GM12878 (cell line): ENCODE measurements around the gene BBC3. TPM values are rescaled to one million over a fixed set of nuclear protein-coding genes. Genes with fewer than 3 reads are reported as not detected.
A peak's percentile ranks its signal among the peaks of the same experiment; 100 is the strongest.

Source experiments
- ATAC-seq: fragments of 200-7000 bp; cut with Tn5 transposase; 3 replicates; pipeline ENCODE4 v1.9.1; 2020; ENCODE audit warnings: mild to moderate bottlenecking, moderate library complexity
- BruUV-seq: library from RNA; stranded (reverse); fragments of 400-500 nt; replicated peaks from 2 replicates; lab custom pipeline; 2021; lab: Mats Ljungman, UMichigan
- CTCF ChIA-PET: fragments of 300-600 bp; sonication (Branson Sonifier 250); formaldehyde crosslinking; extraction: SDS; loops from one replicate; lab custom pipeline; 2021; ENCODE audit warnings: inconsistent platforms; lab: Yijun Ruan, JAX
- POLR2A ChIA-PET: fragments of 350-600 bp; formaldehyde crosslinking; extraction: SDS; loops from one replicate; lab custom pipeline; 2021; ENCODE audit warnings: inconsistent platforms; lab: Charles Lee
- RAD21 ChIA-PET: fragments of 300-600 bp; sonication (Branson Sonifier 250); formaldehyde crosslinking; loops from one replicate; lab custom pipeline; 2023; ENCODE audit warnings: antibody characterized with exemption; ENCODE audit not compliant: unreplicated experiment; lab: Charles Lee
- SMC1A ChIA-PET: fragments of 300-600 bp; sonication (Branson Sonifier 250); formaldehyde crosslinking; loops from one replicate; lab custom pipeline; 2023; ENCODE audit not compliant: unreplicated experiment, uncharacterized antibody; lab: Charles Lee
- DNase-seq: peaks from one replicate; pipeline ENCODE4 v3.0.0-alpha.2; 2011; ENCODE audit warnings: low read depth, low spot score
- FAIRE-seq: peaks from 3 replicates; lab custom pipeline; 2011; peaks lifted over from hg19 to GRCh38; lab: Jason Lieb, UNC
- H2AFZ ChIP-seq: 2 replicates; pipeline ENCODE4 v1.6.0; 2011; ENCODE audit warnings: low read depth, low read length, control low read depth; ENCODE audit not compliant: control insufficient read depth
- H3K27ac ChIP-seq: 2 replicates; pipeline ENCODE4 v1.5.1; 2011; ENCODE audit warnings: control low read depth; ENCODE audit not compliant: control insufficient read depth, insufficient read depth
- H3K27me3 ChIP-seq, 2 experiments: replicated peaks in 1 of 2; 2 replicates each; pipeline versions ENCODE4 v1.6.0 to v1.6.1; 2011; ENCODE audit warnings: low read length in 1 of 2; ENCODE audit not compliant: control insufficient read depth in 2 of 2, insufficient read depth in 2 of 2
- H3K36me3 ChIP-seq, 2 experiments: 2 replicates each; pipeline ENCODE4 v1.5.1; 2011; ENCODE audit warnings: low read length in 1 of 2; ENCODE audit not compliant: control insufficient read depth in 2 of 2, insufficient read depth in 2 of 2
- H3K4me1 ChIP-seq: 2 replicates; pipeline ENCODE4 v1.6.1; 2011; ENCODE audit warnings: mild to moderate bottlenecking, low read length, moderate library complexity, mixed read lengths; ENCODE audit not compliant: control insufficient read depth, insufficient read depth
- H3K4me2 ChIP-seq: 2 replicates; pipeline ENCODE4 v1.6.0; 2011; ENCODE audit warnings: control low read depth; ENCODE audit not compliant: control insufficient read depth, insufficient read depth
- H3K4me3 ChIP-seq: fragments of 200-600 bp; sonication (generic); 2 replicates; pipeline ENCODE4 v1.5.1; 2016
- H3K79me2 ChIP-seq: 2 replicates; pipeline ENCODE4 v1.6.0; 2011; ENCODE audit warnings: low read length; ENCODE audit not compliant: control insufficient read depth, insufficient read depth
- H3K9ac ChIP-seq: 2 replicates; pipeline ENCODE4 v1.8.0; 2011; ENCODE audit warnings: low read length, control low read depth, mixed read lengths; ENCODE audit not compliant: control insufficient read depth, insufficient read depth
- H3K9me3 ChIP-seq: replicated peaks from 3 replicates; pipeline ENCODE4 v1.5.1; 2011; ENCODE audit warnings: mild to moderate bottlenecking, low read length; ENCODE audit not compliant: control insufficient read depth, insufficient read depth
- H4K20me1 ChIP-seq: 2 replicates; pipeline ENCODE4 v1.6.0; 2011; ENCODE audit not compliant: control insufficient read depth, insufficient read depth
- ATF7 ChIP-seq: fragments of 450-650 bp; IDR thresholded peaks from 2 replicates; pipeline ENCODE4 v1.6.1; 2016; ENCODE audit warnings: low read depth, mild to moderate bottlenecking
- EP300 ChIP-seq, 2 experiments: fragments of 150-350 bp in 1 of 2; IDR thresholded peaks; 2 replicates each; pipeline ENCODE4 v1.6.1; 2011 to 2012; ENCODE audit warnings: low read depth in 2 of 2, low read length in 2 of 2, borderline replicate concordance in 1 of 2, improper control_type of control experiment in 1 of 2, inconsistent platforms in 1 of 2; ENCODE audit not compliant: control insufficient read depth in 1 of 2
- HDGF ChIP-seq: fragments of 450-650 bp; IDR thresholded peaks from 2 replicates; pipeline ENCODE4 v1.6.1; 2016; ENCODE audit warnings: antibody characterized with exemption
- IRF4 ChIP-seq: IDR thresholded peaks from 2 replicates; pipeline ENCODE4 v1.6.1; 2011; ENCODE audit warnings: low read depth, low read length
- LARP7 ChIP-seq: fragments of 450-650 bp; IDR thresholded peaks from 2 replicates; pipeline ENCODE4 v1.6.1; 2017; ENCODE audit warnings: mild to moderate bottlenecking
- POU2F2 ChIP-seq: IDR thresholded peaks from 3 replicates; pipeline ENCODE4 v1.6.1; 2011; ENCODE audit warnings: low read depth, mild to moderate bottlenecking, low read length, borderline replicate concordance
- TCF3 ChIP-seq: IDR thresholded peaks from 2 replicates; pipeline ENCODE4 v1.6.1; 2012; ENCODE audit warnings: low read depth, mild to moderate bottlenecking, low read length, borderline replicate concordance; ENCODE audit not compliant: insufficient read depth
- ZNF217 ChIP-seq: fragments of 450-650 bp; IDR thresholded peaks from 2 replicates; pipeline ENCODE4 v1.6.1; 2017; ENCODE audit warnings: antibody characterized with exemption, mild to moderate bottlenecking
- WGBS: methylation state at CpG from one replicate; pipeline ENCODE4 v1.1.6; 2016; ENCODE audit warnings: low lambda C conversion rate; ENCODE audit not compliant: insufficient replicate concordance, insufficient coverage; ENCODE audit errors: missing lambda C conversion rate; 5-methylcytosine and 5-hydroxymethylcytosine counted together
- in situ Hi-C: fragments of 300-500 bp; cut with MboI; formaldehyde crosslinking; loops from 9 replicates; pipeline ENCODE4 v1.14.3; 2018; ENCODE audit warnings: mixed read lengths
- intact Hi-C: fragments of 100-400 bp; cut with micrococcal nuclease; formaldehyde crosslinking; loops from one replicate; pipeline ENCODE4 v1.14.2; 2022; ENCODE audit not compliant: unreplicated experiment
- polyA plus RNA-seq, 11 experiments: library from polyadenylated mRNA; depleted of rRNA in 4 of 11; unstranded in 6 of 11; stranded (reverse) in 5 of 11; fragments of >200 nt; fragmentation: Nextera tagmentation in 4 of 11; fragmentation: Illumina TruSeq in 1 of 11; extraction: Ambion mirVana in 4 of 11; extraction: Trizol in 1 of 11; gene quantifications; 1 replicate in 1 of 11; 2 replicates in 10 of 11; pipeline versions ENCODE4 v1.2.1 to v1.2.3, GENCODE V29; 2011 to 2016; ENCODE audit warnings: inconsistent platforms in 2 of 11, missing spikeins in 2 of 11, low read depth in 1 of 11
- total RNA-seq, 4 experiments: library from RNA; depleted of rRNA in 3 of 4; stranded (reverse); fragments of >200 nt in 3 of 4; fragmentation: Illumina TruSeq in 1 of 4; extraction: Trizol in 1 of 4; gene quantifications; 2 replicates each; pipeline versions ENCODE4 v1.2.1 to v1.2.3, GENCODE V29; 2013 to 2021
- TF ChIP-seq, protein P1 (sequence below): IDR thresholded peaks from 2 replicates; pipeline ENCODE4 v1.6.1; 2012; ENCODE audit warnings: improper control_type of control experiment, low read depth, low read length; ENCODE audit not compliant: insufficient replicate concordance
- TF ChIP-seq, protein P2 (sequence below): fragments of 450-650 bp; IDR thresholded peaks from 2 replicates; pipeline ENCODE4 v1.6.1; 2018; ENCODE audit warnings: borderline replicate concordance, mild to moderate bottlenecking; ENCODE audit not compliant: partially characterized antibody
- TF ChIP-seq, protein P3 (sequence below): IDR thresholded peaks from 2 replicates; pipeline ENCODE4 v1.6.1; 2011; ENCODE audit warnings: low read depth, low read length, improper control_type of control experiment, borderline replicate concordance

BBC3 gene
- total and polyA plus RNA-seq, 10 of the 15 experiments (the other 5 are each of a cell fraction or from before 2014, with no cell fraction given): 0.10 to 17.9 (median 7.5) TPM

DNA sequence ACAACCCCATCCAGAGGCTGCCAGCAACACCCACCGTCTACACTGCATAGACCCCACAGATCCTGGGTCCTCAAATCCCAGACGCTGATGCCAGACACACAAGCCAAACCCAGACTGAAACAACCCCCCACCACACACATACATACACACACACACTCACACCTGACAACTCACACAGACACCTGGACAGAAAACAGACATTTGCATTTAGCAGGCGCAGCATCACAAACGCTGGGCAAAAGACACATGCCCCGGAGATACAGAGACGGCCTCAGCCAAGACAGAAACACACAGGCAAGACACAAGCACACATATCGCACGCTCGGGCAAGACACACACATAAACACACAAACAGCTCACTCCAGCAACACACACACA, 1.3 kb downstream of the BBC3 start (continued):
- TF ChIP-seq, protein P1, sequence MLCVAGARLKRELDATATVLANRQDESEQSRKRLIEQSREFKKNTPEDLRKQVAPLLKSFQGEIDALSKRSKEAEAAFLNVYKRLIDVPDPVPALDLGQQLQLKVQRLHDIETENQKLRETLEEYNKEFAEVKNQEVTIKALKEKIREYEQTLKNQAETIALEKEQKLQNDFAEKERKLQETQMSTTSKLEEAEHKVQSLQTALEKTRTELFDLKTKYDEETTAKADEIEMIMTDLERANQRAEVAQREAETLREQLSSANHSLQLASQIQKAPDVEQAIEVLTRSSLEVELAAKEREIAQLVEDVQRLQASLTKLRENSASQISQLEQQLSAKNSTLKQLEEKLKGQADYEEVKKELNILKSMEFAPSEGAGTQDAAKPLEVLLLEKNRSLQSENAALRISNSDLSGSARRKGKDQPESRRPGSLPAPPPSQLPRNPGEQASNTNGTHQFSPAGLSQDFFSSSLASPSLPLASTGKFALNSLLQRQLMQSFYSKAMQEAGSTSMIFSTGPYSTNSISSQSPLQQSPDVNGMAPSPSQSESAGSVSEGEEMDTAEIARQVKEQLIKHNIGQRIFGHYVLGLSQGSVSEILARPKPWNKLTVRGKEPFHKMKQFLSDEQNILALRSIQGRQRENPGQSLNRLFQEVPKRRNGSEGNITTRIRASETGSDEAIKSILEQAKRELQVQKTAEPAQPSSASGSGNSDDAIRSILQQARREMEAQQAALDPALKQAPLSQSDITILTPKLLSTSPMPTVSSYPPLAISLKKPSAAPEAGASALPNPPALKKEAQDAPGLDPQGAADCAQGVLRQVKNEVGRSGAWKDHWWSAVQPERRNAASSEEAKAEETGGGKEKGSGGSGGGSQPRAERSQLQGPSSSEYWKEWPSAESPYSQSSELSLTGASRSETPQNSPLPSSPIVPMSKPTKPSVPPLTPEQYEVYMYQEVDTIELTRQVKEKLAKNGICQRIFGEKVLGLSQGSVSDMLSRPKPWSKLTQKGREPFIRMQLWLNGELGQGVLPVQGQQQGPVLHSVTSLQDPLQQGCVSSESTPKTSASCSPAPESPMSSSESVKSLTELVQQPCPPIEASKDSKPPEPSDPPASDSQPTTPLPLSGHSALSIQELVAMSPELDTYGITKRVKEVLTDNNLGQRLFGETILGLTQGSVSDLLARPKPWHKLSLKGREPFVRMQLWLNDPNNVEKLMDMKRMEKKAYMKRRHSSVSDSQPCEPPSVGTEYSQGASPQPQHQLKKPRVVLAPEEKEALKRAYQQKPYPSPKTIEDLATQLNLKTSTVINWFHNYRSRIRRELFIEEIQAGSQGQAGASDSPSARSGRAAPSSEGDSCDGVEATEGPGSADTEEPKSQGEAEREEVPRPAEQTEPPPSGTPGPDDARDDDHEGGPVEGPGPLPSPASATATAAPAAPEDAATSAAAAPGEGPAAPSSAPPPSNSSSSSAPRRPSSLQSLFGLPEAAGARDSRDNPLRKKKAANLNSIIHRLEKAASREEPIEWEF: no peak

DNA sequence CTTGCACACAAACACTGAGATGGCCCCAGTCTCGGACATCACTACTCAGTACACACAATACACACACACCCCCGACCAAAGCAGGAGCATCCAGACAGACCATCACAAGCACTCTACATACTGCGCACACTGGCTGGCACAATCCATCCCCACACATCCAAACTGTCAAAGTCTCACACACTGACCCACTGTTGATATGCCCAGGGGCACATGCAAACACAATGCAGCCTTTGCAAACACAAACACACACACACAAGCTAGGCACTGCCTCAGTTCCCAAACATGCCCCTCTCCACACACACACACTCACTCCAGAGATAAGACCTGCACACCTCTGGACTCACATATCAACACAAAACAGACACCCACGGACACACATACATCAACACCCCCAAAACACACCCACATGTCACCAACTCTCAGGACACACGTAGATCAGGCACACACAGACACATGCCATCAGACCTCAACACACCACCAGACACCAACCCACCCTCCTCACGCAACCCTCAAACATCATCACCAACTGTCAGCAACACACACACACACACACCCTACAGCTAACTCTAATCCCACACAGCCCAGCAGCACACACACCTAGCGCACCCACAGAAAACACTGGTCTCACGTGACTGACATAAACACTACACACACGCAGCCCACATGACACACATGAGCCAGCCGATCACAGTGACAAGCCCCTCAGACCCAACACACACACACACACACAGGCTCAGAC, 1.9 kb downstream of the BBC3 start:
- H3K9me3 ChIP-seq: no peaks in the 10 kb centered on the region
- peak overlapping the region; percentile 91 for H3K4me3 ChIP-seq
- H2AFZ ChIP-seq: no peak overlapping the region
- H3K27me3 ChIP-seq: no peaks in the 10 kb centered on the region
- no peak overlapping the region; the same call in 1 of the 2 replicates for H3K27ac ChIP-seq
- RAD21 ChIA-PET: interaction anchor here (1.1 to 2.2 kb wide), 3 partner anchors 15 to 27 kb away, joined by 3 to 8 read pairs (median 3); partner anchors contain the start of gene CCDC9
- no TSS peak for BruUV-seq
- no peaks in the 10 kb centered on the region for H4K20me1 ChIP-seq
- ATAC-seq: no peak
- SMC1A ChIA-PET: interaction anchor here (1.0 to 1.8 kb wide), 2 partner anchors 15 to 18 kb away, joined by 3 to 4 read pairs; no protein-coding TSS in a partner anchor
- peak overlapping the region; percentile 68 for H3K9ac ChIP-seq
- in situ Hi-C loops: no loop called here
- 13% methylated on average over 10 of the region's 10 CpGs for WGBS
- intact Hi-C loops: loop anchor here (1.0 kb wide), 1 partner anchor 15 kb away; no protein-coding TSS in a partner anchor
- CTCF ChIA-PET: interaction anchor here (1.0 to 6.1 kb wide), 4 partner anchors 15 to 18 kb away, joined by 3 to 55 read pairs (median 4); no protein-coding TSS in a partner anchor
- POLR2A ChIA-PET: interaction anchor here (0.6 to 1.1 kb wide), 2 partner anchors 15 to 41 kb away, joined by 4 to 5 read pairs; no protein-coding TSS in a partner anchor
- H3K36me3 ChIP-seq: peaks cover 0 to 3% of the 10 kb centered on the region in 2 experiments; a peak in 2 of 4 replicates
- H3K79me2 ChIP-seq: peaks cover 28% of the 10 kb centered on the region
- H3K4me2 ChIP-seq: peak overlapping the region; percentile 57
- no peak for FAIRE-seq
- no peak for DNase-seq
- H3K4me1 ChIP-seq: peaks cover 50% of the 10 kb centered on the region
- TF ChIP-seq ZNF217 (no peak), ATF7 (peak; percentile 74), POU2F2 (0 out of 3 replicates have a peak, but pooled peaks have one; percentile 9), TCF3 (no peak), HDGF (peak; percentile 92), LARP7 (no peak), IRF4 (no peak), EP300 (IDR thresholded peaks at IDR 0.05; ENCODE audit: borderline replicate concordance in 1 of 2, control insufficient read depth in 1 of 2, low read depth in 2 of 2, low read length in 2 of 2) (0 out of 4 replicates have a peak, but pooled peaks of 1 of the 2 experiments have one; percentile 6)
- TF ChIP-seq, protein P2, sequence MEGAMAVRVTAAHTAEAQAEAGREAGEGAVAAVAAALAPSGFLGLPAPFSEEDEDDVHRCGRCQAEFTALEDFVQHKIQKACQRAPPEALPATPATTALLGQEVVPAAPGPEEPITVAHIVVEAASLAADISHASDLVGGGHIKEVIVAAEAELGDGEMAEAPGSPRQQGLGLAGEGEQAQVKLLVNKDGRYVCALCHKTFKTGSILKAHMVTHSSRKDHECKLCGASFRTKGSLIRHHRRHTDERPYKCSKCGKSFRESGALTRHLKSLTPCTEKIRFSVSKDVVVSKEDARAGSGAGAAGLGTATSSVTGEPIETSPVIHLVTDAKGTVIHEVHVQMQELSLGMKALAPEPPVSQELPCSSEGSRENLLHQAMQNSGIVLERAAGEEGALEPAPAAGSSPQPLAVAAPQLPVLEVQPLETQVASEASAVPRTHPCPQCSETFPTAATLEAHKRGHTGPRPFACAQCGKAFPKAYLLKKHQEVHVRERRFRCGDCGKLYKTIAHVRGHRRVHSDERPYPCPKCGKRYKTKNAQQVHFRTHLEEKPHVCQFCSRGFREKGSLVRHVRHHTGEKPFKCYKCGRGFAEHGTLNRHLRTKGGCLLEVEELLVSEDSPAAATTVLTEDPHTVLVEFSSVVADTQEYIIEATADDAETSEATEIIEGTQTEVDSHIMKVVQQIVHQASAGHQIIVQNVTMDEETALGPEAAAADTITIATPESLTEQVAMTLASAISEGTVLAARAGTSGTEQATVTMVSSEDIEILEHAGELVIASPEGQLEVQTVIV: no peak
- TF ChIP-seq, protein P3, sequence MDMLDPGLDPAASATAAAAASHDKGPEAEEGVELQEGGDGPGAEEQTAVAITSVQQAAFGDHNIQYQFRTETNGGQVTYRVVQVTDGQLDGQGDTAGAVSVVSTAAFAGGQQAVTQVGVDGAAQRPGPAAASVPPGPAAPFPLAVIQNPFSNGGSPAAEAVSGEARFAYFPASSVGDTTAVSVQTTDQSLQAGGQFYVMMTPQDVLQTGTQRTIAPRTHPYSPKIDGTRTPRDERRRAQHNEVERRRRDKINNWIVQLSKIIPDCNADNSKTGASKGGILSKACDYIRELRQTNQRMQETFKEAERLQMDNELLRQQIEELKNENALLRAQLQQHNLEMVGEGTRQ: peak; percentile 45
